ENCODE measurements around the gene USP5. TPM values are rescaled to one million over a fixed set of nuclear protein-coding genes. Genes with fewer than 3 reads are reported as not detected.
A peak's percentile ranks its signal among the peaks of the same experiment; 100 is the strongest.

Gene USP5
- total and polyA plus RNA-seq, 2 experiments from 2014 or later, result 61.6 to 78.9 TPM

- Histone ChIP-seq H3K27ac (peak overlapping the region; percentile 59), H3K36me3 (replicated peaks; ENCODE audit: insufficient read depth, low read depth) (no peaks in the 10 kb centered on the region), H3K4me1 (ENCODE audit: insufficient read depth) (peaks cover 3% of the 10 kb centered on the region), H3K9me2 (replicated peaks; ENCODE audit: insufficient read depth) (no peaks in the 10 kb centered on the region), H2AFZ (no peak overlapping the region), H3K79me2 (peaks cover 6% of the 10 kb centered on the region), H3K9me3 (ENCODE audit: low read depth) (no peaks in the 10 kb centered on the region), H4K20me1 (ENCODE audit: insufficient read depth, poor library complexity, severe bottlenecking) (no peaks in the 10 kb centered on the region), H3K4me2 (peak overlapping the region; percentile 79), H3K27me3 (peaks cover 5% of the 10 kb centered on the region), H3K4me3 (no peak overlapping the region)
- 85% methylated on average over 22 of the region's 22 CpGs for WGBS (ENCODE audit: low lambda C conversion rate, missing lambda C conversion rate)
- DNase-seq (ENCODE audit: low spot score), result no peak
- TF ChIP-seq EZH2 (IDR thresholded peaks at IDR 0.05; ENCODE audit: borderline replicate concordance), result no peak
- no peak for TF ChIP-seq EZH2phosphoT487 (IDR thresholded peaks at IDR 0.05; ENCODE audit: low read depth, severe bottlenecking, unreplicated experiment)
- TF ChIP-seq CTCF (IDR thresholded peaks at IDR 0.05; ENCODE audit: poor library complexity), result no peak
Observed at GRCh38 chr12:6826734-6827436, 25.1 kb upstream of the USP5 start.

- H3K9me2 ChIP-seq (replicated peaks; ENCODE audit: insufficient read depth), result no peaks in the 10 kb centered on the region
- no peaks in the 10 kb centered on the region for H4K20me1 ChIP-seq (ENCODE audit: insufficient read depth, poor library complexity, severe bottlenecking)
- no peaks in the 10 kb centered on the region for H3K36me3 ChIP-seq (replicated peaks; ENCODE audit: insufficient read depth, low read depth)
- WGBS (ENCODE audit: low lambda C conversion rate, missing lambda C conversion rate), result 11% methylated on average over 8 of the region's 8 CpGs
- H2AFZ ChIP-seq, result no peak overlapping the region
- H3K27ac ChIP-seq, result peak overlapping the region; percentile 59
- no peaks in the 10 kb centered on the region for H3K9me3 ChIP-seq (ENCODE audit: low read depth)
- H3K4me1 ChIP-seq (ENCODE audit: insufficient read depth), result peaks cover 3% of the 10 kb centered on the region
- peaks cover 5% of the 10 kb centered on the region for H3K27me3 ChIP-seq
- TF ChIP-seq EZH2 (IDR thresholded peaks at IDR 0.05; ENCODE audit: borderline replicate concordance) (no peak), CTCF (IDR thresholded peaks at IDR 0.05; ENCODE audit: poor library complexity) (no peak), EZH2phosphoT487 (IDR thresholded peaks at IDR 0.05; ENCODE audit: low read depth, severe bottlenecking, unreplicated experiment) (no peak)
- peaks cover 6% of the 10 kb centered on the region for H3K79me2 ChIP-seq
- peak; percentile 91 for DNase-seq (ENCODE audit: low spot score)
- H3K4me2 ChIP-seq, result peak overlapping the region; percentile 79
- H3K4me3 ChIP-seq, result no peak overlapping the region
Observed at GRCh38 chr12:6827437-6827911, 24.5 kb upstream of the USP5 start.

- Histone ChIP-seq H3K9me2 (replicated peaks; ENCODE audit: insufficient read depth) (no peaks in the 10 kb centered on the region), H3K27me3 (no peaks in the 10 kb centered on the region), H3K9me3 (ENCODE audit: low read depth) (no peaks in the 10 kb centered on the region), H3K4me3 (peak within 1 kb of the TSS; percentile 100), H3K36me3 (replicated peaks; ENCODE audit: insufficient read depth, low read depth) (no peaks in the 10 kb centered on the region), H3K4me2 (peak within 1 kb of the TSS; percentile 79), H3K27ac (peak within 1 kb of the TSS; percentile 96), H3K79me2 (peaks cover 6% of the 10 kb centered on the region), H4K20me1 (ENCODE audit: insufficient read depth, poor library complexity, severe bottlenecking) (no peaks in the 10 kb centered on the region), H3K4me1 (ENCODE audit: insufficient read depth) (peaks cover 3% of the 10 kb centered on the region), H2AFZ (peak within 1 kb of the TSS; percentile 93)
- peak; percentile 60 for DNase-seq (ENCODE audit: low spot score)
- WGBS (ENCODE audit: low lambda C conversion rate, missing lambda C conversion rate), result under 1% methylated on average over 40 of the region's 60 CpGs
- peak; percentile 9 for TF ChIP-seq CTCF (IDR thresholded peaks at IDR 0.05; ENCODE audit: poor library complexity)
- no peak for TF ChIP-seq EZH2 (IDR thresholded peaks at IDR 0.05; ENCODE audit: borderline replicate concordance)
Observed at GRCh38 chr12:6827982-6828780, 23.8 kb upstream of the USP5 start, which contains the start of gene P3H3. Gene P3H3 (plus strand): TSS chr12:6828407. CDS start chr12:6828441, 34 bp downstream.

Measured in hepatocyte (in vitro differentiated cells).